ENCODE measurements around the gene CFAP299. TPM values are rescaled to one million over a fixed set of nuclear protein-coding genes. Genes with fewer than 3 reads are reported as not detected.

The CFAP299 gene
- total RNA-seq, 1 experiment from 2014 or later: not detected

GRCh38 chr4:80529026-80529425 lies 193.5 kb downstream of the CFAP299 start:
- Histone ChIP-seq H3K4me1 (replicated peaks; ENCODE audit: insufficient read depth) (no peaks in the 10 kb centered on the region), H2AFZ (no peak overlapping the region), H4K20me1 (ENCODE audit: insufficient read depth) (no peaks in the 10 kb centered on the region), H3K4me3 (no peak overlapping the region), H3K4me2 (no peak overlapping the region), H3K79me2 (ENCODE audit: low read depth) (no peaks in the 10 kb centered on the region), H3K27me3 (ENCODE audit: insufficient read depth, low read depth) (no peaks in the 10 kb centered on the region), H3K27ac (no peak overlapping the region), H3K9me3 (ENCODE audit: insufficient read depth, low read depth) (no peaks in the 10 kb centered on the region), H3K9me2 (ENCODE audit: insufficient read depth) (no peaks in the 10 kb centered on the region), H3K36me3 (ENCODE audit: low read depth) (no peaks in the 10 kb centered on the region), H3F3A (ENCODE audit: insufficient read depth, low read depth) (no peaks in the 10 kb centered on the region)
- ChIA-PET POLR2A (ENCODE audit: unreplicated experiment) (no interaction called here), CTCF (no interaction called here)
- TF ChIP-seq, protein P1, sequence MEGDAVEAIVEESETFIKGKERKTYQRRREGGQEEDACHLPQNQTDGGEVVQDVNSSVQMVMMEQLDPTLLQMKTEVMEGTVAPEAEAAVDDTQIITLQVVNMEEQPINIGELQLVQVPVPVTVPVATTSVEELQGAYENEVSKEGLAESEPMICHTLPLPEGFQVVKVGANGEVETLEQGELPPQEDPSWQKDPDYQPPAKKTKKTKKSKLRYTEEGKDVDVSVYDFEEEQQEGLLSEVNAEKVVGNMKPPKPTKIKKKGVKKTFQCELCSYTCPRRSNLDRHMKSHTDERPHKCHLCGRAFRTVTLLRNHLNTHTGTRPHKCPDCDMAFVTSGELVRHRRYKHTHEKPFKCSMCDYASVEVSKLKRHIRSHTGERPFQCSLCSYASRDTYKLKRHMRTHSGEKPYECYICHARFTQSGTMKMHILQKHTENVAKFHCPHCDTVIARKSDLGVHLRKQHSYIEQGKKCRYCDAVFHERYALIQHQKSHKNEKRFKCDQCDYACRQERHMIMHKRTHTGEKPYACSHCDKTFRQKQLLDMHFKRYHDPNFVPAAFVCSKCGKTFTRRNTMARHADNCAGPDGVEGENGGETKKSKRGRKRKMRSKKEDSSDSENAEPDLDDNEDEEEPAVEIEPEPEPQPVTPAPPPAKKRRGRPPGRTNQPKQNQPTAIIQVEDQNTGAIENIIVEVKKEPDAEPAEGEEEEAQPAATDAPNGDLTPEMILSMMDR (conservative IDR thresholded peaks at IDR 0.05): no peak
- TF ChIP-seq EZH2 (IDR thresholded peaks at IDR 0.05; ENCODE audit: low read depth): no peak
- no TSS peak for BruUV-seq (replicated peaks)
- DNase-seq: no peak
- intact Hi-C loops (cut with micrococcal nuclease; ENCODE audit: unreplicated experiment): no loop called here

GRCh38 chr4:80532674-80533333 lies 197.3 kb downstream of the CFAP299 start:
- no peaks in the 10 kb centered on the region for H3K9me2 ChIP-seq (ENCODE audit: insufficient read depth)
- BruUV-seq (replicated peaks): no TSS peak
- no peaks in the 10 kb centered on the region for H3K79me2 ChIP-seq (ENCODE audit: low read depth)
- no peaks in the 10 kb centered on the region for H3K4me1 ChIP-seq (replicated peaks; ENCODE audit: insufficient read depth)
- ChIA-PET CTCF (no interaction called here), POLR2A (ENCODE audit: unreplicated experiment) (no interaction called here)
- no peak overlapping the region for H3K27ac ChIP-seq
- H3K4me2 ChIP-seq: no peak overlapping the region
- H2AFZ ChIP-seq: no peak overlapping the region
- no peaks in the 10 kb centered on the region for H4K20me1 ChIP-seq (ENCODE audit: insufficient read depth)
- TF ChIP-seq, protein P1 (conservative IDR thresholded peaks at IDR 0.05): no peak
- intact Hi-C loops (cut with micrococcal nuclease; ENCODE audit: unreplicated experiment): no loop called here
- no peaks in the 10 kb centered on the region for H3K27me3 ChIP-seq (ENCODE audit: insufficient read depth, low read depth)
- no peak for DNase-seq
- H3F3A ChIP-seq (ENCODE audit: insufficient read depth, low read depth): no peaks in the 10 kb centered on the region
- no peaks in the 10 kb centered on the region for H3K36me3 ChIP-seq (ENCODE audit: low read depth)
- no peak overlapping the region for H3K4me3 ChIP-seq
- no peaks in the 10 kb centered on the region for H3K9me3 ChIP-seq (ENCODE audit: insufficient read depth, low read depth)

DNA sequence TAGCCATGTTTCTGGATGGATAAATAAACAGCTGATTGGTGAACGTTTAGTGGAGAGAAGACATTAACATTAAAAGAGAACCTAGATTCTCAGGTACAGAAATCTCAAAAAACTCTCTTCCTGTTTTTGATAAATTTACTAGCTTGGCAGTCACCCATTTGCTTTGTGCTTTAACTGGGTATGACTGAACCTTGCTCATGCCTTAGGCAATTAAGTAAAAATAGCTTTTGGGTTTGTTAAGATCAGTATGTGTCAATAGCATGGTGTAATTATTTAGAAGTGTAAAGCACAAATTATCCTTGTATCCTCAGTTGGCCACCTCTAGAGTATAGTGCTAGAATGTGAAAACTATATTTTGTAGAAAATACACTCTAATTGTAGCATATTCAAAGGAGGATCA lies 200.0 kb downstream of the CFAP299 start:
- TF ChIP-seq, protein P1 (conservative IDR thresholded peaks at IDR 0.05): no peak
- TF ChIP-seq EZH2 (IDR thresholded peaks at IDR 0.05; ENCODE audit: low read depth): no peak
- DNase-seq: no peak
- Histone ChIP-seq H3K4me1 (replicated peaks; ENCODE audit: insufficient read depth) (no peaks in the 10 kb centered on the region), H3K27ac (no peak overlapping the region), H3F3A (ENCODE audit: insufficient read depth, low read depth) (no peaks in the 10 kb centered on the region), H3K9me2 (ENCODE audit: insufficient read depth) (no peaks in the 10 kb centered on the region), H3K9me3 (ENCODE audit: insufficient read depth, low read depth) (no peaks in the 10 kb centered on the region), H4K20me1 (ENCODE audit: insufficient read depth) (no peaks in the 10 kb centered on the region), H3K4me3 (no peak overlapping the region), H3K27me3 (ENCODE audit: insufficient read depth, low read depth) (no peaks in the 10 kb centered on the region), H3K79me2 (ENCODE audit: low read depth) (no peaks in the 10 kb centered on the region), H2AFZ (no peak overlapping the region), H3K4me2 (no peak overlapping the region), H3K36me3 (ENCODE audit: low read depth) (no peaks in the 10 kb centered on the region)
- BruUV-seq (replicated peaks): no TSS peak
- intact Hi-C loops (cut with micrococcal nuclease; ENCODE audit: unreplicated experiment): no loop called here
- ChIA-PET CTCF (no interaction called here), POLR2A (ENCODE audit: unreplicated experiment) (no interaction called here)
